ENCODE results near the gene TPRN.

Gene TPRN

DNA sequence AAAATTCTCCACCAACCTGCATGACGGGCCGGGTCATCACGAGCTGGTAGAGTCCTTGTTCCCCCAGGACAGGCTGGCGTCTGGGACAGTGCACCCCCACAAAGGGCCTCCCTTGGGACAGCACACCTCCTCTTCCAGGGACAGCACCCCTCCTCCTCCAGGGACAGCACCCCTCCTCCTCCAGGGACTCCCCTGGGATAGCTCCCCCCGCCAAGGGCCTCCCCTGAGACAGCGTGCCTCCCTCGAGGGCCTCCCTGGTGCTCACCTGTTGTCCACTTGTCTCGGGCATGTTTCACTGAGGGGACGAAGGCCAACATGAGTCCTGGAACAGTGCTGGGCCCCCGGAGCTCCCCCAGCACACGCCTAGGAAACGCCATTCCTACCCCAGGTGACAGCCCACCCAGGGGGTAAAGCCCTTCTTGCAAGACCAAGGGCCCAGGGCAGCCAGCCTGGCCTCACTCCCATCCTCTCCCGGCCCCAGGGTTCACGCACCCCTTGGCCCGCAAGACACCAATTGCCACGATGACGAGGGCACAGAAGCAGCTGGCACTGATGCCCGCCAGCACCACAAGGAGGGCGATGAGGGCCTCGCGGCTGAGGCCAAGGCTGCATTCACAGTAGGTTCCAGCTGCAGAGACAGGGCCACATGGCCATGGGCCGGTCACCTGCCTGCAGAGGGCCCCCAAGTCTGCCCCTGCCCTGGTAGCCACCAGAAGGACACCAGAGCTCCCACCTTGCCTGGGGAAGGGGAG, 29.2 kb downstream of the TPRN start:
- DNase-seq, result no peak

- DNase-seq, result no peak
These were observed 29.9 kb downstream of the TPRN start for GRCh38 chr9:137170486-137171148.

- DNase-seq, result no peak
These were observed 30.6 kb downstream of the TPRN start, which contains the start of gene LRRC26 for GRCh38 chr9:137169896-137170358. TSS of gene LRRC26 (minus strand) at chr9:137170051. CDS start at chr9:137169943, 108 bp downstream.

- DNase-seq, result no peak
These were observed 31.4 kb downstream of the TPRN start for GRCh38 chr9:137168904-137169856.

- DNase-seq, result no peak
These were observed 32.0 kb downstream of the TPRN start for GRCh38 chr9:137168573-137168903.

- no peak for DNase-seq
These were observed 32.6 kb downstream of the TPRN start for GRCh38 chr9:137167747-137168572.

- no peak for DNase-seq
These were observed 33.2 kb downstream of the TPRN start for GRCh38 chr9:137167277-137167746.

- DNase-seq, result no peak
These were observed 33.9 kb downstream of the TPRN start for GRCh38 chr9:137166380-137167229.

GRCh38 chr9:137165250-137165836, 35.2 kb downstream of the TPRN start:
- no peak for DNase-seq

GRCh38 chr9:137164370-137165249, 35.9 kb downstream of the TPRN start:
- no peak for DNase-seq

- DNase-seq, result no peak
These were observed 36.7 kb downstream of the TPRN start for GRCh38 chr9:137163805-137164204.

- no peak for DNase-seq
These were observed 37.2 kb downstream of the TPRN start for GRCh38 chr9:137163365-137163715.

DNA sequence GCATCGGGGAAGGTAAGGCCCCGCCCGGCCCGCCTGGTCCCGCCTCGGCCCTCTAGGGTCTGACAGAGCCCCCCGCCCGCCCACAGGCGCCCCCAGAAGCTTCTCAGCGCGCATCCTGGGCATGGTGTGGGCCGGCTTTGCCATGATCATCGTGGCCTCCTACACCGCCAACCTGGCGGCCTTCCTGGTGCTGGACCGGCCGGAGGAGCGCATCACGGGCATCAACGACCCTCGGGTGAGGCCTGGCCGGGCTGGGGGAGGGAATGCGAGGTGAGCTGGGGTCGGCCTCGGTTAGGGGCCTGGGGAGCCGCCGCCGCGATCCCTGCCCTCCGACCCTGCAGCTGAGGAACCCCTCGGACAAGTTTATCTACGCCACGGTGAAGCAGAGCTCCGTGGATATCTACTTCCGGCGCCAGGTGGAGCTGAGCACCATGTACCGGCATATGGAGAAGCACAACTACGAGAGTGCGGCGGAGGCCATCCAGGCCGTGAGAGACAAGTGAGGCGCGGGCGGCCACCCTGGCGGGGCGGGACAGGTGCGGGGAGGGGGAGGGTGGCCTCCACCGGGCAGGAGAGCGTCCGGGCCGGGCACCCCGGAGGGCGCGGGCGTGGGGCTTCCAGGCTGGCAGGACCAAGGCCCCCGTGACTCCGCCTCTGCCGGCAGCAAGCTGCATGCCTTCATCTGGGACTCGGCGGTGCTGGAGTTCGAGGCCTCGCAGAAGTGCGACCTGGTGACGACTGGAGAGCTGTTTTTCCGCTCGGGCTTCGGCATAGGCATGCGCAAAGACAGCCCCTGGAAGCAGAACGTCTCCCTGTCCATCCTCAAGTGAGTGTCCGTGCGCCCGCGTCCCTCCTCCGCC, 37.8 kb downstream of the TPRN start:
- DNase-seq, result no peak

DNA sequence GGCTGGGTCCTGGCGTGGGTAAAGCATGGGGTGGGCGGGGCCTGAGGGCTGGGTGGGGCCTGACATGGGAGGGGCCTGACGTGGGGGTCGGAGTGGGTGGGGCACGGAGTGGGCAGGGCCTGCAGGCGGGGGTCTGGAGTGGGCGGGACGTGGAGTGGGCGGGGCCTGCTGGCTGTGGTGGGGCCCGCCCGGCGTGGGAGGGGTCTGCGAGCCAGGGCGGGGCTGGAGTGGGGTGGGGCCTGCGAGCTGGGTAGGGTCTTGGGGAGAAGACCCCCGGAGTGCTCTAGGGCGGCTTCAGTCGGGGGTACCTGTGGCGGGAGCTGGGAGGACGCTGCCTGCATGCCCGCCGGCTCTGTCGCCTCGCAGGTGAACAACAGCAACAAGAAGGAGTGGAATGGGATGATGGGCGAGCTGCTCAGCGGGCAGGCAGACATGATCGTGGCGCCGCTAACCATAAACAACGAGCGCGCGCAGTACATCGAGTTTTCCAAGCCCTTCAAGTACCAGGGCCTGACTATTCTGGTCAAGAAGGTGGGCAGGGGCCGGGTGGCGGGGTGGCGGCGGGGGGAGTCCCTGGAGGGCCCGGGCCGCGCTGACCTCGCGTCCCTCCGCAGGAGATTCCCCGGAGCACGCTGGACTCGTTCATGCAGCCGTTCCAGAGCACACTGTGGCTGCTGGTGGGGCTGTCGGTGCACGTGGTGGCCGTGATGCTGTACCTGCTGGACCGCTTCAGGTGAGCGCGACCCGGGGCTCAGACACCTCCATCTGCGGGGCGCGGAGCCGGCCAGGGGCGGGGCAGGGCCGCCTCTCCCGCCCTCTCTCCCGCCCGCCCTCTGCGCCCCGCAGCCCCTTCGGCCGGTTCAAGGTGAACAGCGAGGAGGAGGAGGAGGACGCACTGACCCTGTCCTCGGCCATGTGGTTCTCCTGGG, 38.7 kb downstream of the TPRN start:
- DNase-seq, result no peak

- DNase-seq, result no peak
These were observed 39.6 kb downstream of the TPRN start for GRCh38 chr9:137160716-137161557.

GRCh38 chr9:137160054-137160425, 40.5 kb downstream of the TPRN start:
- DNase-seq, result no peak
